Peyer's patch (tissue), 4 donors: ENCODE measurements around the gene BBS9.

ENCODE experiments used
- CTCF ChIP-seq, 6 experiments: fragments of 450-650 bp in 4 of 6; fragments of 200-600 bp in 2 of 6; sonication (generic) in 1 of 6; IDR thresholded peaks; one replicate each; pipeline ENCODE4 v1.5.1; 2017 to 2019; ENCODE audit warnings: antibody characterized with exemption in 6 of 6, mild to moderate bottlenecking in 3 of 6, moderate library complexity in 1 of 6
- POLR2A ChIP-seq, 2 donors: fragments of 450-650 bp; IDR thresholded peaks; one replicate each; pipeline ENCODE4 v1.5.1; 2017; ENCODE audit warnings: antibody characterized with exemption in 2 of 2, mild to moderate bottlenecking in 2 of 2, moderate library complexity in 2 of 2

GRCh38 chr7:33604056-33604455 is 474.7 kb downstream of the BBS9 start:
- TF ChIP-seq POLR2A (IDR thresholded peaks at IDR 0.05) (no peak), CTCF (IDR thresholded peaks at IDR 0.05) (no peak)
